A204.1 (cell line): ENCODE measurements around the gene CLCNKA.
"Not testable (repeated sequence)": the region's sequence is repeated elsewhere in the genome, so short reads cannot be mapped to it uniquely, and the experiment has no call there.

Experiments used
- FAIRE-seq: peaks from 2 replicates; lab custom pipeline; 2012; peaks lifted over from hg19 to GRCh38; lab: Jason Lieb, UNC

Gene CLCNKA

GRCh38 chr1:16017461-16018303 is 4.2 kb upstream of the CLCNKA start, which contains the start of gene HSPB7:
HSPB7 (minus strand) TSS chr1:16018043; CDS start chr1:16017963, 80 bp downstream.
- FAIRE-seq, result no peak

- no peak for FAIRE-seq
These were observed 3.5 kb upstream of the CLCNKA start for GRCh38 chr1:16018308-16018707.

- no peak for FAIRE-seq
These were observed 2.8 kb upstream of the CLCNKA start for GRCh38 chr1:16018749-16019643.

- no peak for FAIRE-seq
These were observed 2.1 kb upstream of the CLCNKA start for GRCh38 chr1:16019644-16020277.

GRCh38 chr1:16020325-16020724 is 1.5 kb upstream of the CLCNKA start:
- FAIRE-seq, result no peak

GRCh38 chr1:16020878-16021277 is 958 bp upstream of the CLCNKA start:
- FAIRE-seq, result not testable (repeated sequence)

- no peak for FAIRE-seq
These were observed 557 bp downstream of the CLCNKA start for GRCh38 chr1:16022393-16022792.

- FAIRE-seq, result no peak
These were observed 1.3 kb downstream of the CLCNKA start for GRCh38 chr1:16023050-16023653.

GRCh38 chr1:16026302-16026701 is 4.5 kb downstream of the CLCNKA start:
- not testable (repeated sequence) for FAIRE-seq

GRCh38 chr1:16026723-16027484 is 5.1 kb downstream of the CLCNKA start:
- no peak for FAIRE-seq

- FAIRE-seq, result no peak
These were observed 6.6 kb downstream of the CLCNKA start for GRCh38 chr1:16028237-16029002.

- FAIRE-seq, result not testable (repeated sequence)
These were observed 7.1 kb downstream of the CLCNKA start for GRCh38 chr1:16029003-16029268.

- no peak for FAIRE-seq
These were observed 7.5 kb downstream of the CLCNKA start for GRCh38 chr1:16029288-16029687.

GRCh38 chr1:16031551-16031950 is 9.7 kb downstream of the CLCNKA start:
- no peak for FAIRE-seq

GRCh38 chr1:16032388-16033102 is 10.7 kb downstream of the CLCNKA start:
- FAIRE-seq, result no peak

- FAIRE-seq, result not testable (repeated sequence)
These were observed 11.3 kb downstream of the CLCNKA start for GRCh38 chr1:16033103-16033632.

GRCh38 chr1:16036461-16036860 is 14.6 kb downstream of the CLCNKA start:
- not testable (repeated sequence) for FAIRE-seq

- FAIRE-seq, result no peak
These were observed 16.7 kb downstream of the CLCNKA start for GRCh38 chr1:16038620-16038912.

- not testable (repeated sequence) for FAIRE-seq
These were observed 18.0 kb downstream of the CLCNKA start for GRCh38 chr1:16039871-16040270.

- no peak for FAIRE-seq
These were observed 19.4 kb downstream of the CLCNKA start for GRCh38 chr1:16041200-16041599.
